T-helper 2 cell treated with Interferon-gamma antibody and Interleukin-4, amounts not matched to agents 5 μg/mL and 100 μg/mL, for 36 hours (primary cell): Measurements from ENCODE around the gene HOXA6.
A peak's percentile ranks its signal among the peaks of the same experiment; 100 is the strongest.

Experiments used
- DNase-seq: peaks from one replicate; pipeline ENCODE4 v3.0.0; 2021; ENCODE audit warnings: low spot score
- H3K27ac Mint-ChIP-seq: one replicate; pipeline ENCODE4 v1.8.0; 2021; ENCODE audit warnings: mild to moderate bottlenecking, mixed read lengths
- H3K27me3 Mint-ChIP-seq: one replicate; pipeline ENCODE4 v1.8.0; 2021; ENCODE audit warnings: low read depth, mixed read lengths
- H3K36me3 Mint-ChIP-seq: one replicate; pipeline ENCODE4 v1.8.0; 2021; ENCODE audit warnings: low read depth, mixed read lengths
- H3K4me1 Mint-ChIP-seq: one replicate; pipeline ENCODE4 v1.8.0; 2021; ENCODE audit warnings: low read depth, mixed read lengths
- H3K4me3 Mint-ChIP-seq: one replicate; pipeline ENCODE4 v1.8.0; 2022; ENCODE audit warnings: mild to moderate bottlenecking, moderate library complexity, mixed read lengths
- H3K9me3 Mint-ChIP-seq: one replicate; pipeline ENCODE4 v1.8.0; 2021; ENCODE audit warnings: mixed read lengths

HOXA6 gene

GRCh38 chr7:27147199-27148030 is at the start of gene HOXA6:
HOXA6 (minus strand) TSS chr7:27147774; CDS start chr7:27147749, 25 bp downstream.
- Mint-ChIP-seq H3K27ac (no peak within 1 kb of the TSS), H3K4me1 (peaks cover 10% of the 10 kb centered on the region), H3K27me3 (peaks cover 63% of the 10 kb centered on the region), H3K9me3 (no peaks in the 10 kb centered on the region), H3K4me3 (no peak within 1 kb of the TSS), H3K36me3 (peaks cover 3% of the 10 kb centered on the region)
- no peak for DNase-seq

GRCh38 chr7:27196287-27196767 is 48.8 kb upstream of the HOXA6 start:
- peaks cover 81% of the 10 kb centered on the region for H3K27me3 Mint-ChIP-seq
- H3K4me3 Mint-ChIP-seq = no peak overlapping the region
- DNase-seq = peak; percentile 47
- H3K4me1 Mint-ChIP-seq = no peaks in the 10 kb centered on the region
- H3K36me3 Mint-ChIP-seq = peaks cover 2% of the 10 kb centered on the region
- no peaks in the 10 kb centered on the region for H3K9me3 Mint-ChIP-seq
- H3K27ac Mint-ChIP-seq = no peak overlapping the region

- no peak for DNase-seq
- H3K9me3 Mint-ChIP-seq = no peaks in the 10 kb centered on the region
- H3K36me3 Mint-ChIP-seq = no peaks in the 10 kb centered on the region
- H3K4me1 Mint-ChIP-seq = no peaks in the 10 kb centered on the region
- no peak overlapping the region for H3K4me3 Mint-ChIP-seq
- H3K27ac Mint-ChIP-seq = no peak overlapping the region
- peaks cover 84% of the 10 kb centered on the region for H3K27me3 Mint-ChIP-seq
These were observed 47.3 kb upstream of the HOXA6 start for GRCh38 chr7:27194686-27195379.

- no peak for DNase-seq
- no peaks in the 10 kb centered on the region for H3K36me3 Mint-ChIP-seq
- no peaks in the 10 kb centered on the region for H3K9me3 Mint-ChIP-seq
- peaks cover 89% of the 10 kb centered on the region for H3K27me3 Mint-ChIP-seq
- no peak overlapping the region for H3K4me3 Mint-ChIP-seq
- H3K4me1 Mint-ChIP-seq = no peaks in the 10 kb centered on the region
- no peak overlapping the region for H3K27ac Mint-ChIP-seq
These were observed 46.4 kb upstream of the HOXA6 start for GRCh38 chr7:27194002-27194352.

GRCh38 chr7:27193335-27194001 is 45.9 kb upstream of the HOXA6 start:
- peaks cover 89% of the 10 kb centered on the region for H3K27me3 Mint-ChIP-seq
- peak overlapping the region; percentile 49 for H3K27ac Mint-ChIP-seq
- H3K4me3 Mint-ChIP-seq = no peak overlapping the region
- no peak for DNase-seq
- peaks cover 4% of the 10 kb centered on the region for H3K4me1 Mint-ChIP-seq
- no peaks in the 10 kb centered on the region for H3K9me3 Mint-ChIP-seq
- H3K36me3 Mint-ChIP-seq = peaks cover 2% of the 10 kb centered on the region

GRCh38 chr7:27192546-27193334 is 45.2 kb upstream of the HOXA6 start:
- Mint-ChIP-seq H3K4me1 (peaks cover 9% of the 10 kb centered on the region), H3K27ac (no peak overlapping the region), H3K4me3 (no peak overlapping the region), H3K36me3 (peaks cover 7% of the 10 kb centered on the region), H3K27me3 (peaks cover 89% of the 10 kb centered on the region), H3K9me3 (no peaks in the 10 kb centered on the region)
- no peak for DNase-seq

GRCh38 chr7:27191833-27192545 is 44.4 kb upstream of the HOXA6 start:
- Mint-ChIP-seq H3K27me3 (peaks cover 89% of the 10 kb centered on the region), H3K9me3 (no peaks in the 10 kb centered on the region), H3K27ac (no peak overlapping the region), H3K36me3 (peaks cover 7% of the 10 kb centered on the region), H3K4me3 (no peak overlapping the region), H3K4me1 (peaks cover 12% of the 10 kb centered on the region)
- no peak for DNase-seq

GRCh38 chr7:27191161-27191731 is 43.7 kb upstream of the HOXA6 start:
- H3K4me3 Mint-ChIP-seq = no peak overlapping the region
- no peak for DNase-seq
- H3K27ac Mint-ChIP-seq = peak overlapping the region; percentile 31
- H3K27me3 Mint-ChIP-seq = peaks cover 89% of the 10 kb centered on the region
- H3K9me3 Mint-ChIP-seq = no peaks in the 10 kb centered on the region
- peaks cover 7% of the 10 kb centered on the region for H3K36me3 Mint-ChIP-seq
- peaks cover 12% of the 10 kb centered on the region for H3K4me1 Mint-ChIP-seq

GRCh38 chr7:27189997-27190748 is 42.6 kb upstream of the HOXA6 start:
- Mint-ChIP-seq H3K4me3 (no peak overlapping the region), H3K9me3 (peaks cover 3% of the 10 kb centered on the region), H3K27me3 (peaks cover 95% of the 10 kb centered on the region), H3K4me1 (peaks cover 19% of the 10 kb centered on the region), H3K36me3 (peaks cover 7% of the 10 kb centered on the region), H3K27ac (no peak overlapping the region)
- no peak for DNase-seq

GRCh38 chr7:27189295-27189996 is 41.9 kb upstream of the HOXA6 start:
- H3K4me3 Mint-ChIP-seq = no peak overlapping the region
- no peak overlapping the region for H3K27ac Mint-ChIP-seq

GRCh38 chr7:27188386-27189294 is 41.1 kb upstream of the HOXA6 start:
- no peak for DNase-seq
- peaks cover 24% of the 10 kb centered on the region for H3K4me1 Mint-ChIP-seq
- H3K4me3 Mint-ChIP-seq = peak overlapping the region; percentile 66
- peaks cover 94% of the 10 kb centered on the region for H3K27me3 Mint-ChIP-seq
- peaks cover 7% of the 10 kb centered on the region for H3K36me3 Mint-ChIP-seq
- H3K9me3 Mint-ChIP-seq = peaks cover 3% of the 10 kb centered on the region
- peak overlapping the region; percentile 23 for H3K27ac Mint-ChIP-seq

More at GRCh38 chr7:27189295-27189996, 41.9 kb upstream of the HOXA6 start:
- Mint-ChIP-seq H3K27me3 (peaks cover 94% of the 10 kb centered on the region), H3K4me1 (peaks cover 24% of the 10 kb centered on the region), H3K36me3 (peaks cover 7% of the 10 kb centered on the region), H3K9me3 (peaks cover 3% of the 10 kb centered on the region)
- no peak for DNase-seq
